ENCODE results near the gene SLC6A13. TPM values are rescaled to one million over a fixed set of nuclear protein-coding genes. Genes with fewer than 3 reads are reported as not detected.

The SLC6A13 gene
- total and polyA plus RNA-seq, 2 donors (not counting 1 experiment from before 2014, with no cell fraction given) = 0.22 to 0.54 TPM

- Mint-ChIP-seq H3K4me1 (peaks cover 3% of the 10 kb centered on the region), H3K27me3 (peaks cover 33% of the 10 kb centered on the region)
- H3K27me3 ChIP-seq (replicated peaks in 1 of 4; ENCODE audit: control extremely low read depth in 1 of 4, control insufficient read depth in 3 of 4, insufficient read depth in 4 of 4, low read length in 3 of 4) = peaks cover 0 to 11% (median 0%) of the 10 kb centered on the region in 4 experiments
Observed at GRCh38 chr12:193261-193660, 69.4 kb downstream of the SLC6A13 start.

GRCh38 chr12:191541-191940, 71.1 kb downstream of the SLC6A13 start:
- CTCF ChIA-PET = no interaction called here

More at GRCh38 chr12:193261-193660, 69.4 kb downstream of the SLC6A13 start:
- H3K9me3 Mint-ChIP-seq (ENCODE audit: insufficient read depth) = peaks cover 2% of the 10 kb centered on the region
- Histone ChIP-seq H3K36me3 (replicated peaks in 1 of 2; ENCODE audit: control extremely low read depth in 1 of 2, control insufficient read depth in 1 of 2, extremely low read depth in 1 of 2, insufficient read depth in 2 of 2, low read length in 1 of 2) (no peaks in the 10 kb centered on the region), H3K9me3 (ENCODE audit: control extremely low read depth in 1 of 3, control insufficient read depth in 2 of 3, insufficient read depth in 1 of 3, low read length in 2 of 3) (peaks cover 0 to 10% (median 0%) of the 10 kb centered on the region in 3 donors), H3K4me2 (replicated peaks; ENCODE audit: low read depth, low read length, poor library complexity, severe bottlenecking) (no peak overlapping the region), H3K4me1 (ENCODE audit: control insufficient read depth in 2 of 2, insufficient read depth in 2 of 2, low read length in 2 of 2) (peaks cover 4 to 11% of the 10 kb centered on the region in 2 donors), H3K79me2 (ENCODE audit: control insufficient read depth, insufficient read depth, low read length) (no peaks in the 10 kb centered on the region), H2AFZ (ENCODE audit: insufficient read depth, low read depth, low read length, poor library complexity, severe bottlenecking) (no peak overlapping the region), H3K4me3 (ENCODE audit: control extremely low read depth in 1 of 5, extremely low read depth in 1 of 5, insufficient read depth in 1 of 5, low read depth in 2 of 5, low read length in 4 of 5) (no peak overlapping the region), H3K27ac (ENCODE audit: low read length in 2 of 2) (no peak overlapping the region), H4K20me1 (ENCODE audit: control insufficient read depth, insufficient read depth, low read length, poor library complexity, severe bottlenecking) (no peaks in the 10 kb centered on the region), H3K9ac (ENCODE audit: low read length) (no peak overlapping the region)
- H3K4me3 Mint-ChIP-seq = no peak overlapping the region
- H3K27ac Mint-ChIP-seq = no peak overlapping the region
- ChIA-PET CTCF (no interaction called here), POLR2A (no interaction called here)
- TF ChIP-seq CTCF (IDR thresholded peaks at IDR 0.05) = no peak
- no peak for TF ChIP-seq EZH2 (IDR thresholded peaks at IDR 0.05; ENCODE audit: borderline replicate concordance, insufficient read depth, low read depth, low read length, poor library complexity, severe bottlenecking)
- intact Hi-C loops (cut with micrococcal nuclease) = no loop called here
- WGBS (ENCODE audit: insufficient coverage) = 83% methylated on average over 10 of the region's 10 CpGs
- DNase-seq (no peak), ATAC-seq (ENCODE audit: low read depth) (no peak)

More at GRCh38 chr12:191541-191940, 71.1 kb downstream of the SLC6A13 start:
- intact Hi-C loops (cut with micrococcal nuclease) = no loop called here
- WGBS (ENCODE audit: insufficient coverage) = no CpG with 5 or more reads among the region's 3 CpGs
- H3K4me3 ChIP-seq (ENCODE audit: control extremely low read depth in 1 of 5, extremely low read depth in 1 of 5, insufficient read depth in 1 of 5, low read depth in 2 of 5, low read length in 4 of 5) = no peak overlapping the region
- Mint-ChIP-seq H3K4me1 (peaks cover 3% of the 10 kb centered on the region), H3K27ac (no peak overlapping the region), H3K4me3 (no peak overlapping the region), H3K27me3 (peaks cover 36% of the 10 kb centered on the region), H3K9me3 (ENCODE audit: insufficient read depth) (no peaks in the 10 kb centered on the region)
- DNase-seq (no peak), ATAC-seq (ENCODE audit: low read depth) (no peak)
- H3K9me3 ChIP-seq (ENCODE audit: control extremely low read depth in 1 of 3, control insufficient read depth in 2 of 3, insufficient read depth in 1 of 3, low read length in 2 of 3) = peaks cover 0 to 8% (median 0%) of the 10 kb centered on the region in 3 donors
- H3K4me1 ChIP-seq (ENCODE audit: control insufficient read depth in 2 of 2, insufficient read depth in 2 of 2, low read length in 2 of 2) = peaks cover 4 to 11% of the 10 kb centered on the region in 2 donors
- no peak overlapping the region for H2AFZ ChIP-seq (ENCODE audit: insufficient read depth, low read depth, low read length, poor library complexity, severe bottlenecking)
- POLR2A ChIA-PET = no interaction called here
- no peaks in the 10 kb centered on the region for H3K36me3 ChIP-seq (replicated peaks in 1 of 2; ENCODE audit: control extremely low read depth in 1 of 2, control insufficient read depth in 1 of 2, extremely low read depth in 1 of 2, insufficient read depth in 2 of 2, low read length in 1 of 2)
- H3K9ac ChIP-seq (ENCODE audit: low read length) = no peak overlapping the region
- H3K4me2 ChIP-seq (replicated peaks; ENCODE audit: low read depth, low read length, poor library complexity, severe bottlenecking) = no peak overlapping the region
- no peak for TF ChIP-seq EZH2 (IDR thresholded peaks at IDR 0.05; ENCODE audit: borderline replicate concordance, insufficient read depth, low read depth, low read length, poor library complexity, severe bottlenecking)
- no peak for TF ChIP-seq CTCF (IDR thresholded peaks at IDR 0.05)
- H3K79me2 ChIP-seq (ENCODE audit: control insufficient read depth, insufficient read depth, low read length) = no peaks in the 10 kb centered on the region
- H3K27ac ChIP-seq (ENCODE audit: low read length in 2 of 2) = no peak overlapping the region
- no peaks in the 10 kb centered on the region for H4K20me1 ChIP-seq (ENCODE audit: control insufficient read depth, insufficient read depth, low read length, poor library complexity, severe bottlenecking)
- H3K27me3 ChIP-seq (replicated peaks in 1 of 4; ENCODE audit: control extremely low read depth in 1 of 4, control insufficient read depth in 3 of 4, insufficient read depth in 4 of 4, low read length in 3 of 4) = peaks cover 0 to 11% (median 0%) of the 10 kb centered on the region in 4 experiments

All from B cell (primary cell).